Karpas-422 (cell line): Measurements from ENCODE around the gene GFRA1. TPM values are rescaled to one million over a fixed set of nuclear protein-coding genes. Genes with fewer than 3 reads are reported as not detected.

ENCODE experiments used
- DNase-seq: peaks from one replicate; pipeline ENCODE4 v3.0.0-alpha.2; 2015
- H2AFZ ChIP-seq: fragments of 200-600 bp; sonication (generic); 2 replicates; pipeline ENCODE4 v1.6.1; 2014; ENCODE audit warnings: antibody characterized with exemption, low read length, mixed read lengths
- H3K27ac ChIP-seq: fragments of 200-600 bp; sonication (generic); 2 replicates; pipeline ENCODE4 v1.5.1; 2014; ENCODE audit warnings: mild to moderate bottlenecking, low read length, moderate library complexity
- H3K27me3 ChIP-seq: fragments of 200-600 bp; sonication (generic); 2 replicates; pipeline ENCODE4 v1.6.1; 2014; ENCODE audit warnings: low read length, mixed read lengths
- H3K36me3 ChIP-seq: fragments of 200-600 bp; sonication (generic); 2 replicates; pipeline ENCODE4 v1.6.1; 2014; ENCODE audit warnings: low read length, mixed read lengths; ENCODE audit not compliant: insufficient read depth
- H3K4me1 ChIP-seq: fragments of 200-600 bp; sonication (generic); 2 replicates; pipeline ENCODE4 v1.6.1; 2014; ENCODE audit warnings: mild to moderate bottlenecking, low read length, mixed read lengths
- H3K4me2 ChIP-seq: fragments of 200-600 bp; sonication (generic); 2 replicates; pipeline ENCODE4 v1.6.1; 2014; ENCODE audit warnings: low read length, low read depth, mild to moderate bottlenecking; ENCODE audit not compliant: poor library complexity, severe bottlenecking
- H3K4me3 ChIP-seq: fragments of 200-600 bp; sonication (generic); 2 replicates; pipeline ENCODE4 v1.5.1; 2014; ENCODE audit warnings: mild to moderate bottlenecking, antibody characterized with exemption, low read length, mixed read lengths
- H3K79me2 ChIP-seq: fragments of 200-600 bp; sonication (generic); 2 replicates; pipeline ENCODE4 v1.6.1; 2014; ENCODE audit warnings: mild to moderate bottlenecking, low read length, mixed read lengths
- H3K9ac ChIP-seq: fragments of 200-600 bp; sonication (generic); 2 replicates; pipeline ENCODE4 v1.6.0; 2014; ENCODE audit warnings: low read length
- H3K9me2 ChIP-seq: fragments of 200-600 bp; sonication (generic), shearing (Covaris generic); replicated peaks from 2 replicates; pipeline ENCODE4 v1.6.0; 2014; ENCODE audit warnings: mild to moderate bottlenecking, low read length, moderate library complexity; ENCODE audit not compliant: insufficient read depth
- H3K9me3 ChIP-seq: fragments of 300-700, 200-600 bp; sonication (generic); 2 replicates; pipeline ENCODE4 v1.6.1; 2014; ENCODE audit warnings: low read length, mixed read lengths
- H4K20me1 ChIP-seq: fragments of 200-600 bp; sonication (generic); 2 replicates; pipeline ENCODE4 v1.6.1; 2014; ENCODE audit warnings: mild to moderate bottlenecking, antibody characterized with exemption, low read length, low read depth; ENCODE audit not compliant: insufficient read depth
- total RNA-seq: library from RNA; depleted of rRNA; stranded (reverse); fragments of >200 nt; shearing (Covaris generic); gene quantifications from 2 replicates; pipeline ENCODE4 v1.2.3, GENCODE V29; 2014; ENCODE audit warnings: low replicate concordance

Gene GFRA1
- total RNA-seq, 1 experiment from 2014 or later: not detected

DNA sequence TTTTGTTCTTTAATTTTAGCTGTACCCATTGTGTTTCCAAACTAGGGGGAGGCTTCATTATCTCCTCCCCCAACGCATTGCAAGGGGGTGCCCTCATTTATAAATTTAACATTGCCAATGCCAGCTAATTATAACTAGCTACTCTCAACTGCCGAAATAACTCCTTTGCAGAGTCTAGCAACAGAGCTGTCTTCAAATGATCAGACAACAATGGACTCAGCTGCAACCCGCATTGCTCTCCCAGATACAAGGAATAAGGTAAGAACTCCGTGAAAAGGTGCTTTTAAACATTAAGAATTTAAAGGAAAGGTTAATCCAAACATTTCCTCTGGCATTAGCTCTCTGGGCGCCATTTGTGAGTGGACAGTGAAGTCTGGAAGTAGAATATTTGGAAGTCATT, 116.2 kb downstream of the GFRA1 start:
- Histone ChIP-seq H3K36me3 (no peaks in the 10 kb centered on the region), H3K27ac (no peak overlapping the region), H3K9me3 (no peaks in the 10 kb centered on the region), H2AFZ (no peak overlapping the region), H4K20me1 (no peaks in the 10 kb centered on the region), H3K4me3 (no peak overlapping the region), H3K27me3 (no peaks in the 10 kb centered on the region), H3K4me1 (no peaks in the 10 kb centered on the region), H3K79me2 (no peaks in the 10 kb centered on the region), H3K9ac (no peak overlapping the region), H3K9me2 (no peaks in the 10 kb centered on the region), H3K4me2 (no peak overlapping the region)
- no peak for DNase-seq

DNA sequence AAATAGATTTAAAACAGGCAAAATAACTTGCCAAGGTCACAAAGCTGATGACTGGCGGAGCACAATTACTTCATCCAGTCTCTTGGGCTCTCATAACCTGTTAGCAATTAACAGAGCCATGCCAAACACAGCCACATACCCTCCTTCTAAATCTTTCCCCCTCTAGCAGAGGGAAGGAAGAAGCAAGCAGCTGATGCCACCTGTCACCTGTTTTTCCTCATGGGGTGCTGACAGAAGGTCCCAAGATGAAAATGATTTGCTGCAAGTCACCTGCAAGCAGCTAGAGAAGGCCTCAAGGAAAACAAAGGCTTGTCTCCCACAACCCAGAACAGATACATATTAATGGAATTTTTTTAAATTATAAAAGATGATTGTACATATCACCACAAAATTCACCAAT, 117.8 kb downstream of the GFRA1 start:
- Histone ChIP-seq H3K36me3 (no peaks in the 10 kb centered on the region), H3K4me1 (no peaks in the 10 kb centered on the region), H3K79me2 (no peaks in the 10 kb centered on the region), H3K27me3 (no peaks in the 10 kb centered on the region), H3K4me2 (no peak overlapping the region), H3K9ac (no peak overlapping the region), H2AFZ (no peak overlapping the region), H3K9me3 (no peaks in the 10 kb centered on the region), H4K20me1 (no peaks in the 10 kb centered on the region), H3K27ac (no peak overlapping the region), H3K4me3 (no peak overlapping the region), H3K9me2 (no peaks in the 10 kb centered on the region)
- DNase-seq: no peak

DNA sequence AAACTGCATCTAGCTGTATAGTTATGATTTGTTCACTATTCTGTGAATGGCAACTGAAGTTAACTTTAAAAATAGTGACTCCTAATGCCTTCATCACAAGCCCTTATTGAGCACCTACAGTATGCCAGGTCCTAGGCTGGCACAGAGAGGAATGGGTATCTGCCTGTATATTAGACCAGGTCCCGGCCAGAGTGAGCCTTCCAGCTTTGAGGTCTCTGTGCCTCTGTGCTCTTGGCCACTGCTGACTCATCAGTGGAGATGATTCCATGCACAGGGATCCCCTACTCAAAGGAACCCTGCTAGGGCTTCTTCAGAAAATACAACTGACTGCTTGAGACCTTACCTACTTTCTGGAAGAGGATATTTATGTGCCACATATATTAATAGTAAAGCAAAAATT, 118.4 kb downstream of the GFRA1 start:
- Histone ChIP-seq H3K79me2 (no peaks in the 10 kb centered on the region), H4K20me1 (no peaks in the 10 kb centered on the region), H3K9me2 (no peaks in the 10 kb centered on the region), H3K36me3 (no peaks in the 10 kb centered on the region), H3K4me1 (no peaks in the 10 kb centered on the region), H2AFZ (no peak overlapping the region), H3K27me3 (no peaks in the 10 kb centered on the region), H3K4me3 (no peak overlapping the region), H3K27ac (no peak overlapping the region), H3K9ac (no peak overlapping the region), H3K9me3 (no peaks in the 10 kb centered on the region), H3K4me2 (no peak overlapping the region)
- no peak for DNase-seq

DNA sequence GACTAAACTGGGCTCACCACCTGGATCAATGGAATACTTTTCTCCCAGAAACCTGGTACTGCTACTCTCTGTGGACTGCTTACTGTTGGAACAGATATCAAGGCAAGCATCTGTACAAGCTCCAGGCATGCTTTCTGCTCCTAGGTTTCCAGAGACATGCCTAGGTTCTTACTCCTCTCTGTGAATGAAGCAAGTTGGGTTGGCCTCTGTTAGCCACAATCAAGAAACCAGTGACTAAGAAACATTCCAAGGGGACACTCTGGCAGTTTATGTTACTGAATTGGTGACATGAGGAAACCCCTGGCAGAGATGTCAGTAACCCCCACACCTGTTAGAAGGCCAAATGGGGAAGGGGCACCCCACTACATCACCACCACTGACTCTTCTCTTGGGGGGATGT, 121.9 kb downstream of the GFRA1 start:
- Histone ChIP-seq H3K4me1 (no peaks in the 10 kb centered on the region), H3K4me3 (no peak overlapping the region), H3K36me3 (no peaks in the 10 kb centered on the region), H3K27ac (no peak overlapping the region), H4K20me1 (no peaks in the 10 kb centered on the region), H3K79me2 (no peaks in the 10 kb centered on the region), H3K9me3 (no peaks in the 10 kb centered on the region), H3K9ac (no peak overlapping the region), H3K27me3 (no peaks in the 10 kb centered on the region), H3K4me2 (no peak overlapping the region), H3K9me2 (no peaks in the 10 kb centered on the region), H2AFZ (no peak overlapping the region)
- no peak for DNase-seq

DNA sequence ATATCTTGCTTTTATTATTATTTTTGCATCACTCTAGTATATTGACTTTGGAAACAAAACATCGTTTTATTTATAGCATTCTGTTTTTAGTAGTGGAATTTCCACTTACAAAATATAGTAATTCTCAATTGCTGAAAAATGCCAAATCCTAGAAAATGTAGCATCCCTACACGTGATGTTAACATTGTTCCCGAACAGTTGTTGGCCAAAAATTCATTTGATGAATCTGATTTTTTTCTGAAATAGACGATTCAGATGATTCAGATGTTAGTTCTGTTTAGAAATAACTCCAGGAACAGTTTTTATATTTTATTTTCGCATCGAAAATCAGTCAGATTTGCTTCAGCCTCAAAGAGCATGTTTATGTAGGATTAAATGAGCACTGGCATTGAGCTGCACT, 122.4 kb downstream of the GFRA1 start:
- no peaks in the 10 kb centered on the region for H3K79me2 ChIP-seq
- DNase-seq: no peak
- H3K4me2 ChIP-seq: no peak overlapping the region
- H3K36me3 ChIP-seq: no peaks in the 10 kb centered on the region
- H3K27ac ChIP-seq: no peak overlapping the region
- no peaks in the 10 kb centered on the region for H3K4me1 ChIP-seq
- no peaks in the 10 kb centered on the region for H4K20me1 ChIP-seq
- H3K27me3 ChIP-seq: no peaks in the 10 kb centered on the region
- H3K9me3 ChIP-seq: no peaks in the 10 kb centered on the region
- H2AFZ ChIP-seq: no peak overlapping the region
- H3K9me2 ChIP-seq: no peaks in the 10 kb centered on the region
- no peak overlapping the region for H3K4me3 ChIP-seq
- no peak overlapping the region for H3K9ac ChIP-seq

DNA sequence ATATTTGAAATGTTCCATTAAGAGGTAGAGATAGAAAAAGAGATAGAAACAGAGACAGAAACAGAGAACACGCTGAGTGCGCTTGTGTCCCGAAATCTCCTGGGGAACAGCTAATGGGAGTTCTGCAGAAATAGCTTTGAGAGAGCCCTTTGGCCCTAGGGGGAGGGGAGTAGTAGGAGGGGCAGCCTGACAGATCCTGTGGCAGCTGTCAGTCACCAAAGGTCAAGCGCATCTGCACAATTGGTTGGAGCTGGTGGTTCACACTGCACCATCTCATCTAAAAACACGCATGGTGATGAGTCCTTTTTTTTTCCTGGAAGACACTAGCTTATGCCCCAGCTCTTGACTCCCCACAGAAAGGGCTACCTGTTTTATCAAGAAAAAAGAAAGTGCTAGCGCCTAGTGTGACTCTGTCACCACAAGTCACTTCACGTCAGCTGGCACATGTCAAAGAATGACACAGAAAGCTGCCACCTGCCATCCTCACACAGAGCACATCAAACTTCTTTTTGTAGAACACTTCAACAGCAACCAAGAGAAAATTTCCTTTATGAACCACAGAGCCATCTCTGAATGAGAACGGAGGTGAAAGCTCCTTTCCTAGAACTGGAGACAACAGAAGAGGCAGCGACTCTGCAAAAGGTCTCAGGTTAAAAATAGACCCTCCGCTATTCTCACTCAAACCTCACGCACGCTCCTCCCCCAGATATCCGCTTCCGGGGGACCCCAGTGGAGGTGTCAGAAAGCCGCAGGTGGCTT, 125.7 kb downstream of the GFRA1 start:
- H3K4me1 ChIP-seq: no peaks in the 10 kb centered on the region
- H3K9me2 ChIP-seq: no peaks in the 10 kb centered on the region
- no peak for DNase-seq
- H3K4me2 ChIP-seq: no peak overlapping the region
- H3K79me2 ChIP-seq: no peaks in the 10 kb centered on the region
- no peak overlapping the region for H2AFZ ChIP-seq
- no peaks in the 10 kb centered on the region for H3K9me3 ChIP-seq
- no peak overlapping the region for H3K9ac ChIP-seq
- H3K4me3 ChIP-seq: no peak overlapping the region
- H3K27me3 ChIP-seq: no peaks in the 10 kb centered on the region
- H3K27ac ChIP-seq: no peak overlapping the region
- no peaks in the 10 kb centered on the region for H3K36me3 ChIP-seq
- H4K20me1 ChIP-seq: no peaks in the 10 kb centered on the region

DNA sequence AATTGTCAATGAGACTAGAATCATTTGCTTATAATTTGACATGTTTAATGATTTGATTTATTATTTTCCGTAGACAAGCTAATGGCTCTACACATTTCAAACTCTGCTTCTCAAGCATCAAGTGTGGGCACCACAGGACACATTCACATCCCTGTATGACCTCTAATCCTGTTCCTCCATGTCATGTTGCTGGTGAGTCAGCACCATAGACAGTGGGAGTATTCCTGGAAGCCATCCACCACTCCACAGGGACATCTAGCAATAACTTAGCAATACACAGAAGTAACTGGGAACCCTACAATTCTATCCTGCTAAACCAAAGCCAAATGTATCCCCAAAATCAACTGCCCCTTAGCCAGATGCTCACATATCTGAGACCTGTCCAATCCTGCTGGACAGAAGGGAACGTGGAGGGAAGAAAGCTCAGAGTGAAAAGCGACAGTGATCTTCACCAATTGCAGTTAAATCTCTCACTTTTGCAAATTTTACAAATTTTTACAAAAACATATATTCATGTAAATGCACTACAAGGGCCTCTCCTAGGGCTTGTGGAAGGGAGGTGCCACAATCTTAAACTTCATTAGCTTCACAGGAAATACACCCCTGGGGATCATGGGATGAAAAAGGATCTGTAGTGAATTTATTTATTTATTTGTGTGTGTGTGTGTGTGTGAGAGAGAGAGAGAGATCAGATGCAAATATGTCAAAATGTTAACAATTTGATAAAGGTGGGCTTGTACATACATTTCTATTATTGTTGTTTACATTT, 126.5 kb downstream of the GFRA1 start:
- Histone ChIP-seq H3K27ac (no peak overlapping the region), H3K9me2 (no peaks in the 10 kb centered on the region)

DNA sequence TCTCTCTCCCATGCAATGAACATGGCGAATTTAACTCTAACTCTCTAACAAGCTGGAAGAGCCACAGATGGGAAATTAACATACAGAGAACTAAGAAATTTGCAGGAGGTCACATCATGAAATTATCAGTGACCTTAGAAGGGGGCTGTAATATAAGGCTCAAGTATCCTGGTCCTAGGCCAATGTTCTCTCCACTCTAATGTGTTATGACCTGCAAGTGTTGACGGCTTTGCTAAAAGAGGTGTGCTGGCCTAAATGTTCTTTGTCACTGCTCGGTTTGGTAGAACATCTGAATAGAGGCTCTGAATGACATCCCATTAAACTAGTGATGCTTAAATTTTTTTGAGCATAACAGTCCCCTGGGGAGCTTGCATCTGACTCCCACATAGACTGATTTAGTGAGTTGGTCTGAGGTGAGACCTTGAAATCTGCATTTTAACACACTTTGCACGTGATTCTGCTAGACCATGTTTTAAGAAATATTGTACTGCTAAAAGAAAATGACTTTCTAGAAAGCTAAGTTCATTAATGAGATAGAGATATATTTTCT, 129.3 kb downstream of the GFRA1 start:
- Histone ChIP-seq H3K4me2 (no peak overlapping the region), H3K36me3 (no peaks in the 10 kb centered on the region), H3K27ac (no peak overlapping the region), H3K79me2 (no peaks in the 10 kb centered on the region), H3K27me3 (no peaks in the 10 kb centered on the region), H3K9me3 (no peaks in the 10 kb centered on the region), H3K4me1 (no peaks in the 10 kb centered on the region), H3K9me2 (no peaks in the 10 kb centered on the region), H2AFZ (no peak overlapping the region), H3K4me3 (no peak overlapping the region), H4K20me1 (no peaks in the 10 kb centered on the region), H3K9ac (no peak overlapping the region)
- DNase-seq: no peak

More for the DNA sequence above, 126.5 kb downstream of the GFRA1 start:
- no peak for DNase-seq
- H3K4me3 ChIP-seq: no peak overlapping the region
- no peaks in the 10 kb centered on the region for H3K9me3 ChIP-seq
- H3K79me2 ChIP-seq: no peaks in the 10 kb centered on the region
- no peaks in the 10 kb centered on the region for H4K20me1 ChIP-seq
- H3K36me3 ChIP-seq: no peaks in the 10 kb centered on the region
- no peak overlapping the region for H3K9ac ChIP-seq
- H3K4me1 ChIP-seq: no peaks in the 10 kb centered on the region
- no peak overlapping the region for H3K4me2 ChIP-seq
- no peak overlapping the region for H2AFZ ChIP-seq
- H3K27me3 ChIP-seq: no peaks in the 10 kb centered on the region
